IPS DF 6.9 (cell line): ENCODE data around the gene SNX18.

ENCODE experiments used
- DNase-seq: peaks from one replicate; pipeline ENCODE4 v3.0.0-alpha.2; 2013; ENCODE audit warnings: low read depth, low spot score
- H3K27ac ChIP-seq: one replicate; pipeline ENCODE4 v1.5.1; 2013; ENCODE audit warnings: low read length, control low read depth
- H3K27me3 ChIP-seq: 2 replicates; pipeline ENCODE4 v1.6.1; 2013; ENCODE audit warnings: mild to moderate bottlenecking, low read length; ENCODE audit not compliant: control insufficient read depth, insufficient read depth
- H3K36me3 ChIP-seq: 2 replicates; pipeline ENCODE4 v1.6.1; 2013; ENCODE audit warnings: low read length; ENCODE audit not compliant: control insufficient read depth, insufficient read depth
- H3K4me1 ChIP-seq: 2 replicates; pipeline ENCODE4 v1.6.1; 2013; ENCODE audit warnings: low read length; ENCODE audit not compliant: control insufficient read depth, insufficient read depth
- H3K4me3 ChIP-seq: 2 replicates; pipeline ENCODE4 v1.5.1; 2013; ENCODE audit warnings: mild to moderate bottlenecking, low read length
- H3K9me3 ChIP-seq: 2 replicates; pipeline ENCODE4 v1.6.1; 2013; ENCODE audit warnings: low read length, inconsistent platforms; ENCODE audit not compliant: control insufficient read depth, insufficient read depth
- WGBS: extraction: QIAGEN DNeasy Blood & Tissue Kit; methylation state at CpG from one replicate; pipeline ENCODE4 v1.1.7; 2013; ENCODE audit warnings: mixed read lengths, missing lambda C conversion rate; ENCODE audit not compliant: insufficient read length, insufficient coverage; 5-methylcytosine and 5-hydroxymethylcytosine counted together

The SNX18 gene

DNA sequence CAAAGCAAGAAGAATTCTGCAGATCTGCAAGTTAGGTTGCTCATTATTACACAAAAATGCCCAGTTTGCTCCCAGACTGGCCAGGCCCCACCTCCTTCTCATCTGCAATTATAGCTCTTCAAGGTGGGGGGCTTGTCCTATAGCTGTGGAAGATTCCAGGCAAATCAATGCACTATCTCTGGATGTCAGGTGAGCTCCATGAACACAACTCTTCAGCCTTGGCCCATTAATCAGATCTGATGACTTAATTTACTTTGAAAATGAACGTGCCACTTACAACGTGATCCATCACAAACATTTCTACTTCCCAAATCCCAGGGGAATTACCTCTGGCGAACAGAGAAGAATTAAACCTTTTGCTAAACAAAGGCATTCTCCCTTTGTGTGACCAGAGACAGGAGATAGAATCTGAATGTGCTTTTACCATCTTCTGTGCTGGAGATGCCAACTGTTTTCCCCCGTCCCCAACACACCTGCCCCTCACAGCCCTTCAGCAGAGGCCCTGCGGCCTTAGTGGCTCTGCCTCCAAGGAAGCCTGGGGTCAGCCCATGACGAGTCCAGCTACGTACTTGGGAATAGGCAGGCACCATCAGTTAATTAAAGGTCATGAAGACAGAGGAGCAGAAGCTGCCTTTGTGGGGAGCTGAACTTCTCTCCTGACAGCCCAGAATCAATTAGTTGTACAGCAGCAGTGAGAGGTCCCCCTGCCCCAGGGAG is 60.5 kb downstream of the SNX18 start:
- Histone ChIP-seq H3K4me1 (peaks cover 2% of the 10 kb centered on the region; the same call in 1 of the 2 replicates), H3K4me3 (no peak overlapping the region), H3K9me3 (no peaks in the 10 kb centered on the region), H3K27me3 (no peaks in the 10 kb centered on the region), H3K36me3 (no peaks in the 10 kb centered on the region), H3K27ac (no peak overlapping the region)
- DNase-seq: no peak
- WGBS: no CpG with 5 or more reads among the region's 7 CpGs

DNA sequence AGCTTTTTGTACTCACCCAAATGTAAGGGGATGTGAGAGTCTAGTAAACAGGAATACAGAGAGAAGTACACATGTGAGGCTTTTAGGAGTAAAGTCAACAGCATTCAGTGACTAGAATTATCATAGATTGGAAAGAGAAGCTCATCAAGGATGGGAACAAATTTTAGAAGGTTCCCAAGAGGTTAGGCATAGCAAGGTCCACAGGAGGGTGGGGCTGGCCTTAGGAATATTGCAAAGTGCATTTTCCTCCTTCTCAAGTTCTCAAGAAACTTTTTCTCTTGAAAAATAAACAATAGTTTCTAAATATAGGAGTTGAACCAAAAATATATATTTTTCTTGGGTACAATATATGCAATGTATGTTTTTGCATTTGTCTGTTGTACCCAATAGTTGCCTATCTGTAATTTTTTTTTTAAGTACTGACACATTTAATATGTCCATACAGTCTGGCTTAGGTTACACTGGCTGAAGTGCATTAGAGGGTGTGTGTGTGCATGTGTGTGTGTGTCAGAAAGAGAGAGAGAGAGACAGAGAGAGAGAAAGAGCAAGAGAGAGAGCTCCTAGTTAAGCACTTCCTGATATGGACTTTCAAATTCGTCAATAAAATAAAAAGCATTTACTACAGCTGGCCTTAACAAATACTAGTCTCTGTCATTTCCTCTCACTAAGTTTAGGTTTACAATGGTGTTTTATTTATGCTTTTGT is 62.2 kb downstream of the SNX18 start:
- no peak for DNase-seq
- no peak overlapping the region for H3K27ac ChIP-seq
- no peaks in the 10 kb centered on the region for H3K9me3 ChIP-seq
- WGBS: no CpG with 5 or more reads among the region's 1 CpG
- H3K36me3 ChIP-seq: no peaks in the 10 kb centered on the region
- H3K4me3 ChIP-seq: no peak overlapping the region
- peaks cover 2% of the 10 kb centered on the region; the same call in 1 of the 2 replicates for H3K4me1 ChIP-seq
- no peaks in the 10 kb centered on the region; the same call in 1 of the 2 replicates for H3K27me3 ChIP-seq

DNA sequence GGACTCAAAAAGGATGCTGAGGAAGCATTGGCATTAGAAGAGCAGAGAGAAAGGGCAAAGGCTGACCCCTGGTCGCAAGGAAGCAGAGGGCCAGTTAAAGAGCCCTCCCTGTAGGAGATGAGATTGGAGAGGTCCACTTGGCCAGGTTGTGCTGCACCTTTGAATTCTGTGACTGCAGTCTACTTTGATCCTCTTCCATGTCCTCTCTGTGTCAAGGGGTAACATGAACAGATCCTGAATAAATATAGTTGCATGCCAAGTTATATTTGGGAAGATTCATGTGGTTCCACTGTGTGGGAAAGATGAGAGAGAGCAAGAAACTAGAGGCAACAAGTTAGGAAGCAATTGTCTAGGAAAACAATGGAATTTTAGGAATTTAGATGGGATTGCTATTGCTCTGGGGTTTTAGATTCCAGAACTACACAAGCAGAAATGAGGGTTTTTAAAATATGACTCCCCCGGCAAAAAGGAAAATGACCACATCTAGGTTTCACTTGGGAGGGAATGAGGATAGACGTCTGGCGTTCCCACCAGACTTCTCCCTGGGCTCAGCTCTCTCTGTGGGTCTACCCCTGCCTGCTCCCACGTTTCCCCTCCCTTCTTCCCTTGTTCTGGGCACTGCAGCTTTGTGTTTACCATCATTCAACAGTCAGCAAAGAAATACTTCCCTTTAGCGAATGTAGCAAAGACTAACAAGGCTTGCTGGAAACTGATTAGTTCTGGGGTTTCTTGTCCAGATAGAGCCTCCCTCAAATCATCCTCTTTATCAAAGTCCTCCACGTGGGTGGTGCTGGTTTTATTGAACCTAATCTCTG is 63.6 kb downstream of the SNX18 start:
- H3K27me3 ChIP-seq: no peaks in the 10 kb centered on the region; the same call in 1 of the 2 replicates
- H3K27ac ChIP-seq: no peak overlapping the region
- DNase-seq: no peak
- no peaks in the 10 kb centered on the region for H3K36me3 ChIP-seq
- H3K4me3 ChIP-seq: no peak overlapping the region
- WGBS: no CpG with 5 or more reads among the region's 7 CpGs
- no peaks in the 10 kb centered on the region for H3K9me3 ChIP-seq
- peaks cover 2% of the 10 kb centered on the region; the same call in 1 of the 2 replicates for H3K4me1 ChIP-seq

DNA sequence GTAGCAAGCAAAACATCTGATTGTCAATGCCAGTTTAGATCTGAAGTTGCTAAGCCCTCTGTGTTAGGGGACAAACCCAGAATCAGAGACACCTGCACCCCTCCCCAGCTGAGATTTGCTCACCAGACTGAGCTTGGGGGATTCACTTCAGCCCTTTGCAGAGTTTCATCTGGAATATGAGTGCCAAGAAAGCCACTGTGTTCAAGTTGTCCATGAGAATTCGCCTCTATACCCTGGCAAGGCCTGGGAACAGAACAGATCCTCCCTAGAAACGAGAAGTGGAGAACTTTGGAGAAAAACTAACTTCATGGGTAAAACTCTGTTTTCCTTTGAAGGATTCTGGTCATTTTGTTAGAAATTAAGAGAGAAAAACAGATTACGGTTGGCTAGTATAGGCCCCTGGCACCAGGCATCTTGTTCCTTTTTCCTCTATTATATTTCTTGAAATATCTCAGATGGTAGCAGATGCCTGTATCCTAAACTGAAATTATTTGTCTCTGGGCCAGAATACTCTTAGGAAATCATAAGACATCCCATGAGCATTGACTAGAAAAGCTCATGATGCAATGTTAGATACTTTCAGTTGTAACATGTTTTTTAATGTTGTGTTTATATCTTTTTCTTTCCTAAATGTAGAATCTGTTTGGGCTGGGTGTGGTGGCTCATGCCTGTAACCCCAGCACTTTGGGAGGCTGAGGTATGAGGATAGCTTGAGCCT is 64.4 kb downstream of the SNX18 start:
- no peak overlapping the region for H3K4me3 ChIP-seq
- WGBS: no CpG with 5 or more reads among the region's 3 CpGs
- H3K27ac ChIP-seq: no peak overlapping the region
- H3K4me1 ChIP-seq: peaks cover 2% of the 10 kb centered on the region; the same call in 1 of the 2 replicates
- no peaks in the 10 kb centered on the region; the same call in 1 of the 2 replicates for H3K27me3 ChIP-seq
- no peaks in the 10 kb centered on the region for H3K36me3 ChIP-seq
- no peaks in the 10 kb centered on the region for H3K9me3 ChIP-seq
- no peak for DNase-seq

DNA sequence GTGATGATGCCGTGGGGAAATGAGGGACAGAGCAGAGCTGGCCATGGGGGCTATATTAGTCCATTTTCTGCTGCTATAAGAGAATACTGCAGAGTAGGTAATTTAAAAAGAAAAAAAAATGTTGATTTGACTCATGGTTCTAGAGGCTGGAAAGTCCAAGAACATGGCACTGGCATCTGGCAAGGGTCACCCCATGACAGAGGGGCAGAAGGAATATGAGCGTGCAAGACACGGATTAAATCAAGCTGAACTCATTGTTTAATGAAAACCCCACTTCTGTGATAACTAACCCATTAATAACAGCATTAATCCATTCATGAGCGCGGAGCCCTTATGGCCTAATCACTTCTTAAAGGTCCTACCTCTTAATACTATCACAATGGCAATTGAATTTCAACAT is 68.8 kb downstream of the SNX18 start:
- WGBS: no CpG with 5 or more reads among the region's 5 CpGs
- Histone ChIP-seq H3K4me3 (no peak overlapping the region), H3K4me1 (no peaks in the 10 kb centered on the region), H3K36me3 (no peaks in the 10 kb centered on the region), H3K27ac (no peak overlapping the region), H3K9me3 (no peaks in the 10 kb centered on the region), H3K27me3 (no peaks in the 10 kb centered on the region; the same call in 1 of the 2 replicates)
- DNase-seq: no peak

DNA sequence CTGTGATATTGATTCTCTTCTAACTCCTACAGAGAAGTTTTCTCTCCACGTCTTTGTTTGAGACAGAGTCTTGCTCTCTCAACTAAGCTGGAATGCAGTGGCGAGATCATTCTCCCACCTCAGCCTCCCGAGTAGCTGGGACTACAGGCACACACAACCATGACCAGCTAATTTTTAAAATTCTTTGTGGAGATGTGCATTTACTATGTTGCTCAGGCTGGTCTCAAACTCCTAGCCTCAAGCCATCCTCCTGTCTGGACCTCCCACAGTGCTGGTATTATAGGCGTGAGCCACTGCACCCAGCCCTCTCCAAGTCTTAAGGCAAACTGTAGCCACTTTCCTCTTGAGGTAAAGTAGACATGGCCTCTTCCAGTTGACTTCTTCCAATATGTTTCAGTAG is 72.2 kb downstream of the SNX18 start:
- Histone ChIP-seq H3K27ac (no peak overlapping the region), H3K4me1 (no peaks in the 10 kb centered on the region), H3K9me3 (no peaks in the 10 kb centered on the region), H3K27me3 (no peaks in the 10 kb centered on the region), H3K4me3 (no peak overlapping the region), H3K36me3 (no peaks in the 10 kb centered on the region)
- WGBS: no CpG with 5 or more reads among the region's 4 CpGs
- DNase-seq: no peak

DNA sequence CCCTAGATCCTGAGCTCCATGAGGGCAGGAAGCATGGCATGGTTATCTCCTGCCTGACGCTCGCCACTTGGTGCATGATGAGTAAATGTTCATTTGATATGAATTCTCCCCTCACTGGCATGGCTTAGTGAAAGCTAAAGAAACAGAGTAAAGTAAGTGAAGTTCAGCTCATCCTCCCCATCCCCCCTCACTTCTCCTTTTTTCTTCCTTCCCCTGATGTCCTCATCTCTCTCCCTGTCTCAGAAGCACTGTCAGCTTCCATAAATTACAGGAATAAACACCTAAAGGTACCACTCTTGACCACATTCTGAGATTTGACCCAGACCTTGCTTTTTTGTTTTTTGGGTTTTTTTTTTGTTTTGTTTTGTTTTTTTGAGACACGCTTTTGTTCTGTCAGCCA is 73.3 kb downstream of the SNX18 start:
- no peak overlapping the region for H3K4me3 ChIP-seq
- H3K36me3 ChIP-seq: no peaks in the 10 kb centered on the region
- H3K4me1 ChIP-seq: no peaks in the 10 kb centered on the region
- no peak overlapping the region for H3K27ac ChIP-seq
- DNase-seq: no peak
- H3K9me3 ChIP-seq: no peaks in the 10 kb centered on the region
- no peaks in the 10 kb centered on the region for H3K27me3 ChIP-seq
- WGBS: no CpG with 5 or more reads among the region's 3 CpGs

DNA sequence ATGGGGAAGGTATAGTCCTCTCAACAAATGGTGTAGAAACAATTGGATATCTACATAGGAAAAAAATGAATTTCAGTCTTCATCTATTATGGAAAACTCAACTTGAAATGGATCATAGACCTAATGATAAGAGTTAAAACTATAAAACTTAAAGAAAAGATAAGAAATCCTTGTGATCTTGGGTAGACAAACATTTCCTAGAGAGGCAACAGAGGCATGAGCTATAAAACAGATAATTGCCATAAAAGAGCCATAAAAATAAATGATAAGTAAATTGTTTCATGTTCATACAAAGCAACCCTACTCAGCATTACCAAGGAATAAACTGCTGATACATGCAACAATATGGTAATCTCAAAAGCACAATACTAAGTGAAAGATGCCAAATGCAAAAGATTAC is 76.2 kb downstream of the SNX18 start:
- no peaks in the 10 kb centered on the region for H3K4me1 ChIP-seq
- DNase-seq: no peak
- no peaks in the 10 kb centered on the region for H3K9me3 ChIP-seq
- H3K27me3 ChIP-seq: no peaks in the 10 kb centered on the region
- H3K36me3 ChIP-seq: no peaks in the 10 kb centered on the region
- H3K4me3 ChIP-seq: no peak overlapping the region
- no peak overlapping the region for H3K27ac ChIP-seq

DNA sequence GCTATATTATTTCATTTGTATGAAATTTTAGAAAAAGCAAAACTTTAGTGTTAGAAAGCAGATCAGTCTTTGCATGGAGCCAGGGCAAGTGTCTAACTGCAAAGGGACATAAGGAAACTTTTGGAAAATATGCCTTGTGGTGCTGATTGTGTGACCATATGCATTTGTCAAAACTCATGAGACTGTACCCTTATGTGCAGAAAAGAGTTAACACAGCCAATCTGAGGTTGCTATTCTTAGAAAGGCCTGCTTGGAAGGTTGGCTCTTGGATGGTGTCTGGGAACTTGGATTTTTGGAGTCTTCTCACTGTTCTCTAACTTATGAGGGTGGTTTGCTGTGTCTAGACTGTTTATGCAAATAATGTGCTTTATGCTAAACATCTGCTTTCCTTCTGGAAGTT is 76.6 kb downstream of the SNX18 start:
- H3K27me3 ChIP-seq: no peaks in the 10 kb centered on the region
- DNase-seq: no peak
- no peaks in the 10 kb centered on the region for H3K4me1 ChIP-seq
- H3K4me3 ChIP-seq: no peak overlapping the region
- H3K9me3 ChIP-seq: no peaks in the 10 kb centered on the region
- no peak overlapping the region for H3K27ac ChIP-seq
- no peaks in the 10 kb centered on the region for H3K36me3 ChIP-seq

DNA sequence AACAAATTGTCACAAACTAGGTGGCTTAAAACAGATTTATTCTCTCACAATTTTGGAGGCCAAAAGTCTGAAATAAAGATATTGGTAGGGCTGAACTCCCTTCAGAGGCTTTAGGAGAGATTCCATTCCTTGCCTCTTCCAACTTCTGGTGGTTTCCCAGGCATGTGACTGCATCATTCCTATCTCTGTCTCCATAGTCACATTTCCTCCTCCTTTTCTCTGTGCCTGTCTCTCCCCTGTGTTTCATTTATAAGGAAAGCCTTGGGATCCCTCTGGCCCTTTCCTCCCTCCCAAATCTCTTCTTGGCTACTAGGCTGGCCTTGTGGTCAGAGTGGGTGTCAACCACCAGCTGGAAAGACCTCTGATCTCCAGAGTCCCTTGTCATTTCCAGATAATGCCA is 78.2 kb downstream of the SNX18 start:
- H3K27ac ChIP-seq: no peak overlapping the region
- H3K4me1 ChIP-seq: no peaks in the 10 kb centered on the region
- DNase-seq: no peak
- H3K36me3 ChIP-seq: no peaks in the 10 kb centered on the region
- H3K4me3 ChIP-seq: no peak overlapping the region
- no peaks in the 10 kb centered on the region for H3K27me3 ChIP-seq
- no peaks in the 10 kb centered on the region for H3K9me3 ChIP-seq
